H7 (cell line): Measurements from ENCODE around the gene HNRNPL. TPM values are rescaled to one million over a fixed set of nuclear protein-coding genes. Genes with fewer than 3 reads are reported as not detected.
"Not testable (repeated sequence)": the region's sequence is repeated elsewhere in the genome, so short reads cannot be mapped to it uniquely, and the experiment has no call there.

ENCODE experiments used
- DNase-seq: peaks from one replicate; pipeline ENCODE4 v3.0.0; 2012
- H3K27me3 ChIP-seq: 2 replicates; pipeline ENCODE4 v1.6.0; 2011; ENCODE audit warnings: mild to moderate bottlenecking, low read length; ENCODE audit not compliant: control insufficient read depth, insufficient read depth
- H3K36me3 ChIP-seq: replicated peaks from 2 replicates; pipeline ENCODE4 v1.5.1; 2011; ENCODE audit warnings: low read length; ENCODE audit not compliant: control insufficient read depth, insufficient read depth
- H3K4me3 ChIP-seq: 2 replicates; pipeline ENCODE4 v1.5.1; 2011; ENCODE audit warnings: low read depth, mild to moderate bottlenecking, control low read depth, low read length, moderate library complexity; ENCODE audit not compliant: insufficient read depth
- total RNA-seq: library from RNA; depleted of rRNA; stranded (reverse); fragments of >200 nt; shearing (Covaris generic); gene quantifications from 2 replicates; pipeline ENCODE4 v1.2.3, GENCODE V29; 2014

The HNRNPL gene
- total RNA-seq, 1 experiment from 2014 or later: 591 TPM

DNA sequence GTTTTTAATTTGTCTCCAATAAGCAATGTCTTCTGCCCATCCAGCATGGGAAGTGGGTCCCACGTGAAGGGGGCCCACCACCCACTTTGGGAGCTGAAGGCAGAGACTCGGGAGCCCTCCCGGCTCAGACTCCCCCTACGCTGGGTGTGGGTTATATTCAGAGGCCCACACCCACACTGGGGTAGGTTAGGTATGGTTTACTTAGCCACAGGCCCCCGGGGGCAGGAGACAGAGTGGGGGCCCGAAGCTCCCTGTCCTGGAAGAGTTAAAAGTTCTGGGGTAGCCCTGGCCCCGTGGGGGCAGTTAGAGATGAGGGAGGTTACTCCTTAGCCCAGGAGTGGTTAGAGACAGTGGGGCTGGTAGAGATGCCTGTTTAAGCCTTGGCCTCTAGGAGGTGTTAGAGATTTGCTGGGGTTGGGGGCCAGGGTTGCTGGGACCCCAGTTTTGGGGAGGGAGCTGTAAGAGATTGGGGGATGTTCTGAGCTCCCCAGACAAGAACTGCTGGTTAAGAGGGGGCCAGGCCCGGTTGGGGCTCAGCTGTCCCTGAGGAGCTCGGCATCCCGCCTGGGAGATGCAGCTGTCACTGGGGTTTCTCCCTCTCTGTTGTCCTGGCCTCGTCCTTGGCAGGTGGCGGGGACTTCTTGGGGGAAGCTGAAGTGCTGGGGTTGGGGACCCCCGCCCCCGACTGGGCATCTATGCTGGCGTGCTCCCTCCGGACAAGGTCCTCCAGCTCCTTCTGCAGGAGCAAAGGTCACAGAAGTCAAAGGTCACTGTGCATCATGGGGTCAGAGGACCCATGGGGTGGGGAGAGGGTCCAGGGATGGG is 29.0 kb upstream of the HNRNPL start:
- Histone ChIP-seq H3K36me3 (no peaks in the 10 kb centered on the region), H3K4me3 (no peak overlapping the region), H3K27me3 (no peaks in the 10 kb centered on the region)
- peak; percentile 60 for DNase-seq

DNA sequence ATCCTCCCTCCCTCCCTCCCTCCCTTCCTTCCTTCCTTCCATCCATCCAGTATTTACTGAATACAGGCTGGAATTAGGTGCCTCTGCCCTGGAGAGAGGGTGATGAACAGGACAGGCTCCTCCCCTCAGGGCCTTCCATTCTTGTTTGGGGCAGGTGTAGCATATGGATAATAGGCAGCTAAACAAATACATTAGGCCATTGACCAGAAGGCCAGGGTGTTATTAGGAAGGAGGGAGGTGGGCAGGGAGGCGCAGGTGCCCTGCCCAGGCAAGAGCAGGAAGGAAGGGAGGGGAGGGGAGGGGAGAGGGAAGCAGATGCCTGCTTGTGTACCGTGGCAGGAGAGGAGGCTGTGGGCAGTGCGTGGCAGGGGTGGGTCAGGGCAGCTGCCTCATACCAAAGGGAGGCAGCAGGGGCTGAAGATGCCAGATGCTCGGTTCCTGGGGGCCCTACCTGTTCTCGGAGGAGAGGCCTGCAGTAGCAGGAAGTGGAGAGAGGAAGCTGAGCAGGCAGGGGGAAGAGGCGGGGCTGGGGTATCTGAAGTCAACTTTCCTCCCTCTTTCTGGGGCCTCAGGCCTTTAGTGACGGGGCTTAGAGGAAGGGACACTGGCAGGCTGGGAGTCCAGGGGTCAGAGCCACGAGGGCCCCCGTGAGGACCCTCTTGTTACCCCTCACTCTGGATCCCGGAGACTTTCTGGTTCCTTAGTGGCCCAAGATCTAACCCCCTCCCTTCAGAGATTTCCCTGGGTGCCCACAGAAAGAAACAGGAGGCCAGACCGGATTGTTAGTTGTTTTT is 28.2 kb upstream of the HNRNPL start, which contains the start of gene RINL:
RINL (minus strand) TSS at position 495 of the 794 bp plus-strand sequence. CDS start 1,533 bp downstream, outside the sequence.
- no peaks in the 10 kb centered on the region for H3K36me3 ChIP-seq
- no peak within 1 kb of the TSS for H3K4me3 ChIP-seq
- peak; percentile 66 for DNase-seq
- no peaks in the 10 kb centered on the region for H3K27me3 ChIP-seq

DNA sequence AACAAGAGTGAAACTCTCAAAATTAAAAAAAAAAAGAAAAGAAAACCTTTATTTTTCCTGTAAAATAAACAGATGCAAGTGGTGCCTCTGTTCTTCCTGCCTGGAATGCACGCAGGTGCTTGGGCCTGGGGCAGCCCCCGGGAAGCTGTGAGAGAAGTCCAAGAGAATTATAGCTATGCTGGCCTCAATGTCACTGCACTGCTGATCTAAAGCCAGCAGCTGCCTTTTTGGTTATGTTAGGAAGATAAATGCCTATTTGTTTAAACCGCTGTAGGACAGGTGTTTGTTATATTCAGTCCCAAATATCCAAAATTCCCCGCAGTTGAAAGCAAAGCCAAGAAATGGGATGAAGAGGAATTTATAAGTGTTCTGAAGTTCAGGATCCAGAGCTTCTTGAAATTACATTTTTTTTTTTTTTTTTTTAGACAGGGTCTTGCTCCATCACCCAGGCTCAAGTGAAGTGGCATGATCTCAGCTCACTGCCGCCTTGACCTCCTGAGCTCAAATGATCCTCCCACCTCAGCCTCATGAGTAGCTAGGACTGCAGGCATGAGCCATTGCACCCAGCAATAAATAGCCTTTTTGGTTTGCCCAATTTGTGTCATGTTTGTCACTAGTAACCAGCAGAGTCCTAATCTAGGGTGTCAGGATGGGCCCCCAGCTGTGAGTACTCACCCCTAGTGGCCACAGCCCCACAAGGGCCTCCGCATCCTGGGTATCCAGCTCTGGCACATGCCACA is 26.0 kb upstream of the HNRNPL start:
- no peaks in the 10 kb centered on the region for H3K27me3 ChIP-seq
- DNase-seq: no peak
- H3K4me3 ChIP-seq: no peak overlapping the region
- H3K36me3 ChIP-seq: no peaks in the 10 kb centered on the region

- H3K27me3 ChIP-seq, H3K36me3 ChIP-seq, H3K4me3 ChIP-seq, DNase-seq: not testable (repeated sequence)
Observed at GRCh38 chr19:38873400-38873799, 23.6 kb upstream of the HNRNPL start.

- H3K4me3 ChIP-seq: peak overlapping the region; percentile 57
Observed at GRCh38 chr19:38870612-38871011, 20.8 kb upstream of the HNRNPL start.

DNA sequence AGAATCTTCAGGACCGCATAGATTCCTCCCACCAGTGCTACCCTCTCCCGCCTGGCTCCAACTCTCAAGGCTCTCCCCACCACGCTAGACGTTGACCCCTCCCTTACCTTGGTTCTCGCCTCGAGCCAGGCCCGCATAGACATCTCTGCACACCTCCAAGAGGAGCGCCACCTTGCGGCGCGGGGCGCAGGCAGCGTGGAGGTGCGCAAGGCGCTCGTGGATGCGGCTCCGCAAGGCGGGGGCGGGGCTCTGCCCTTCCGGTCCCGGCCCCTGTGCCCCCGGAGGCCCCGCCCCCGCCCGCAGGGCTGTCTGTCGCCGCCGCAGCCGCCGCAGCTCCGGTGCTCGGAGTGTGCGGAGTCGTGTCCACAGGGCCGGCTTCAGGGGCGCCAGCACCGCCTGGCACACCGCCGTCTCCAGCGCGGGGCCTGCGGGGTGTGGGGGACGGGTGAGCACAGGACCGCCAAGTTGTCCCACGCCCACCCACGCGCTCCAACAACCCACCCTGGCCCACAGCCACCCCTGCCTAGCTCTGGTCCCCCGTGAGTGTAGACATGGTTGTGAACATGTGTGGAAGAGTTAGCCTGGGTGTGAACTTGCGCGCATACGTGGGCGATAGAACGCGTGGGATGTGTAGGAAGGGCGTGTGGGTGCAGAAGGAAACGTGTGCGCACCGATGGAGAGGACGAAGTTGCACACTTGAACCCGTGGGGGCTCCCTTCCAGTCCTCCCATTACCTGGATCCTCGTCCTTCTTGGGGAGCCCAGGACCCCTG is 20.2 kb upstream of the HNRNPL start:
- no peaks in the 10 kb centered on the region for H3K36me3 ChIP-seq
- DNase-seq: peak; percentile 94

More at GRCh38 chr19:38870612-38871011, 20.8 kb upstream of the HNRNPL start:
- Histone ChIP-seq H3K27me3 (peaks cover 3% of the 10 kb centered on the region; the same call in 1 of the 2 replicates), H3K36me3 (no peaks in the 10 kb centered on the region)
- DNase-seq: peak; percentile 45

GRCh38 chr19:38869160-38869835 is 19.5 kb upstream of the HNRNPL start:
- DNase-seq: peak; percentile 74
- H3K36me3 ChIP-seq: no peaks in the 10 kb centered on the region
- H3K4me3 ChIP-seq: peak overlapping the region; percentile 57

More for the DNA sequence above, 20.2 kb upstream of the HNRNPL start:
- Histone ChIP-seq H3K27me3 (peaks cover 3% of the 10 kb centered on the region; the same call in 1 of the 2 replicates), H3K4me3 (peak overlapping the region; percentile 57)

DNA sequence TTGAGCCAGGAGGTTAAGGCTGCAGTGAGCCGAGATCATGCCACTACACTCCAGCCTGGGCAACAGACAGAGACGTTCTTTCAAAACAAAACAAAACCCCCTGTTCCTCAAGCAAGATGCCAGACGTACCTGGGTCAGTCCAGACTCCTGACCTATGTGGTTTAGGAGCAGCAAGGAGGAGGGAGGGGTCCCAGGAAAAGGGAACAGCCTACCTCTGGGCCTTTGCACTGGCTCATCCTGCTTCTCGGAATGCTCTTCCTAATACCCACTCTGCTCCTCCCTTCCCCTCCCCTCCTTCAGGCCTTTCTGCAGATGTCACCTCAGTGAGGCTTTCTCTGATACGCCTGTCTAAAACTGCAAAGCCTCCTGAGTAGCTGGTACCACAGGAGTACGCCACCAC is 18.8 kb upstream of the HNRNPL start:
- H3K27me3 ChIP-seq: peaks cover 3% of the 10 kb centered on the region; the same call in 1 of the 2 replicates
- no peak overlapping the region for H3K4me3 ChIP-seq
- no peak for DNase-seq
- no peaks in the 10 kb centered on the region for H3K36me3 ChIP-seq

More at GRCh38 chr19:38869160-38869835, 19.5 kb upstream of the HNRNPL start:
- H3K27me3 ChIP-seq: peaks cover 3% of the 10 kb centered on the region; the same call in 1 of the 2 replicates

GRCh38 chr19:38867171-38867780 is 17.5 kb upstream of the HNRNPL start:
- no peaks in the 10 kb centered on the region for H3K36me3 ChIP-seq
- H3K4me3 ChIP-seq: no peak overlapping the region
- no peak for DNase-seq
- H3K27me3 ChIP-seq: peaks cover 3% of the 10 kb centered on the region; the same call in 1 of the 2 replicates

DNA sequence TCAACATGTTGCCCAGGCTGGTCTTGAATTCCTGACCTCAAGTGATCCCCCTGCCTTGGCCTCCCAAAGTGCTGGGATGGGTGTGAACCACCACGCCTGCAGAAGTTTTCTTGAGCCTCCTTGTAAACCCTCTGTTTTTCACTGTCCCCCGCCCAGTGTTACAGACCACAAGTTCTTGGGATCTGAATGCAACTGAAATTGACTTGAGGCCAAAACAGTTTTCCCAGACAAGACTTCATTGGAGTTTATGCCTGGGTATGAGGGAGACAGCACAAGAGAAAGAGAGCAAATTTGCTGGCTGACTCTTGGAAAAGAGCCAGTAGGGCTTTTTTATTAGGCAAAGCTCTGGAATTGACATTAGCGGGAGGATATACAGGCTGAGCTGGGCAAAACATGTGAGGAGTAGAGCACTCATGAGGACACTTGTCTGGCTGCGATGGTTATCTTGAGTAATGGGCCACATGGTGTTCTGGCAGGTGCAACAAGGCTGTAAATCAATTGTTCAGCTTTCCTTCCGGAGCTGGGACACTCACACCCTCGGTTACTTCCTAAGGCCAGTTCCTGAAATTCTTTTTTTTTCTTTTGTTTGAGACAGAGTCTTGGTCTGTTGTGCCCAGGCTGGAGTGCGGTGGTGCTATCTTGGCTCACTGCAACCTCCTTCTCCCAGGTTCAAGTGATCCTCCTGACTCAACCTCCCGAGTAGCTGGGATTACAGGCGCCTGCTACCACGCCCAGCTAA is 12.7 kb upstream of the HNRNPL start:
- H3K27me3 ChIP-seq: no peaks in the 10 kb centered on the region
- no peaks in the 10 kb centered on the region for H3K36me3 ChIP-seq
- H3K4me3 ChIP-seq: no peak overlapping the region
- no peak for DNase-seq

- DNase-seq: no peak
- H3K36me3 ChIP-seq: no peaks in the 10 kb centered on the region
- H3K27me3 ChIP-seq: no peaks in the 10 kb centered on the region
- no peak overlapping the region for H3K4me3 ChIP-seq
Observed at GRCh38 chr19:38861368-38861767, 11.6 kb upstream of the HNRNPL start.

DNA sequence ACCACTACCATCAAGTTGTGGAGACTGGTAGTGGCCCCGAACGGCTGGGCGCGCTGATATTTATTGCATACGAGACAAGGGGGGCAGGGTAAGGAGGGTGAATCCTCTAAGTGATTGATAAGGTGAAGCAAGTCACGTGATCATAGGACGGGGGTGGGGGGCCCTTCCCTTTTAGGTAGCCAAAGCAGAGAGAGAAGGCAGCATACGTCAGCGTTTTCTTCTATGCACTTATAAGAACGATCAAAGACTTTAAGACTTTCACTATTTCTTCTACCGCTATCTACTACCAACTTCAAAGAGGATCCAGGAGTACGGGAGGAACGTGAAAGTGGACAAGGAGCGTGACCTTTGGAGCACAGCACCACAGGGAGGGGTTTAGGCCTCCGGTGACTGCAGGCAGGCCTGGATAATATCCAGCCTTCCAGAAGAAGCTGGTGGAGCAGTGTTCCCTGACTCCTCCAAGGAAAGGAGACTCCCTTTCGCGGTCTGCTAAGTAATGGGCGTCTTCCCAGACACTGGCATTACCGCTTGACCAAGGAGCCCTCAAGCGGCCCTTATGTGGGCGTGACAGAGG is 9.9 kb upstream of the HNRNPL start:
- not testable (repeated sequence) for H3K27me3 ChIP-seq, H3K36me3 ChIP-seq, H3K4me3 ChIP-seq, DNase-seq
